NCI-H1436 (cell line): Measurements from ENCODE around the gene OR7D2.

Experiments used
- DNase-seq: peaks from one replicate; lab custom pipeline; 2025; lab: John Stamatoyannopoulos, UW

Gene OR7D2

GRCh38 chr19:9205501-9206113, 26.8 kb downstream of the OR7D2 start:
- peak; percentile 50 for DNase-seq

DNA sequence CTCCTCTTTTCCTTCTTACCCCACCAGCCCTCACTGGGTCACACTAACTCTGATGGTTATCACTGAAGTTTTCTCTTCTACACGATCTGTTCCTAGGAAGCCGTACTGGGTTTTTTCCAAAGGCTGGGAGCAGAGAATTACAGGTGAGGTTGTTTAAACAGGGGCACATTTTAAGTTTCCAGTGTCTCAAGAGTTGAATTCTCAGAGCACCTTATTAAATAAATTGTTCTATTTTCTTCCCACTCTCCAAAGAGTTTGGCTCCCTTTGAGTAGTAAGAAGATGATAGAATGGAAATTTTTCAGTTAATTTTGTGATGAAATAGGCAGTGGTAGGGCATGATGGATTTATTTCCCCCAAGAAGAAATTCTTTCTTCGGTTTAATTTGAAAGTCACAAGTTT, 40.7 kb downstream of the OR7D2 start, which contains the start of gene OR7D4:
Gene OR7D4 (minus strand): TSS at position 101 of the 400 bp plus-strand sequence. CDS start 4,752 bp downstream, outside the sequence.
- DNase-seq = no peak
